Endothelial cell of umbilical vein (primary cell): ENCODE measurements around the gene GTSE1. TPM values are rescaled to one million over a fixed set of nuclear protein-coding genes. Genes with fewer than 3 reads are reported as not detected.

ENCODE experiments used
- BruUV-seq: library from RNA; stranded (reverse); fragments of 400-500 nt; replicated peaks from 2 replicates; lab custom pipeline; 2021; lab: Mats Ljungman, UMichigan
- CTCF ChIA-PET: fragments of 300-600, 350-600 bp; sonication (Branson Sonifier 250); formaldehyde crosslinking; loops from one replicate; lab custom pipeline; 2021; ENCODE audit warnings: antibody characterized with exemption, inconsistent platforms; lab: Charles Lee
- POLR2A ChIA-PET: fragments of 300-600, 350-600 bp; sonication (Branson Sonifier 250); formaldehyde crosslinking; loops from one replicate; lab custom pipeline; 2021; ENCODE audit warnings: antibody characterized with exemption, inconsistent platforms; lab: Charles Lee
- DNase-seq: peaks from one replicate; pipeline ENCODE4 v3.0.0-alpha.2; 2011; ENCODE audit warnings: low read depth, low spot score
- FAIRE-seq: peaks from 2 replicates; lab custom pipeline; 2011; peaks lifted over from hg19 to GRCh38; lab: Jason Lieb, UNC
- H2AFZ ChIP-seq: 2 replicates; pipeline ENCODE4 v1.6.0; 2012; ENCODE audit warnings: low read depth, low read length, control low read depth, inconsistent platforms
- H3K27ac ChIP-seq: 2 replicates; pipeline ENCODE4 v1.5.1; 2011; ENCODE audit warnings: low read depth, mild to moderate bottlenecking, control low read depth, low read length, moderate library complexity; ENCODE audit not compliant: insufficient read depth
- H3K27me3 ChIP-seq, 2 experiments: 2 replicates each; pipeline versions ENCODE4 v1.6.0 to v1.6.1; 2011; ENCODE audit warnings: low read length in 2 of 2, mixed read lengths in 1 of 2; ENCODE audit not compliant: control insufficient read depth in 2 of 2, insufficient read depth in 2 of 2
- H3K36me3 ChIP-seq, 2 experiments: 2 replicates in 1 of 2; 3 replicates in 1 of 2; pipeline ENCODE4 v1.5.1; 2011; ENCODE audit warnings: low read length in 2 of 2, mild to moderate bottlenecking in 1 of 2, moderate library complexity in 1 of 2; ENCODE audit not compliant: control insufficient read depth in 2 of 2, insufficient read depth in 2 of 2; ENCODE audit errors: extremely low read depth in 1 of 2
- H3K4me1 ChIP-seq: 3 replicates; pipeline ENCODE4 v1.5.1; 2011; ENCODE audit warnings: mild to moderate bottlenecking, low read length; ENCODE audit not compliant: control insufficient read depth, insufficient read depth; ENCODE audit errors: extremely low read depth
- H3K4me2 ChIP-seq: 2 replicates; pipeline ENCODE4 v1.6.1; 2011; ENCODE audit warnings: low read length, control low read depth, mixed read lengths; ENCODE audit not compliant: insufficient read depth
- H3K4me3 ChIP-seq, 3 experiments: fragments of 200-600 bp in 1 of 3; sonication (generic), shearing (Covaris generic) in 1 of 3; replicated peaks in 1 of 3; 2 replicates each; pipeline ENCODE4 v1.5.1; 2011 to 2016; ENCODE audit warnings: control low read depth in 3 of 3, low read length in 3 of 3, mild to moderate bottlenecking in 2 of 3, inconsistent platforms in 1 of 3, low read depth in 1 of 3, moderate library complexity in 1 of 3; ENCODE audit not compliant: insufficient read depth in 1 of 3
- H3K79me2 ChIP-seq: 2 replicates; pipeline ENCODE4 v1.6.0; 2012; ENCODE audit warnings: low read length, inconsistent platforms; ENCODE audit not compliant: control insufficient read depth, insufficient read depth
- H3K9ac ChIP-seq: replicated peaks from 2 replicates; pipeline ENCODE3; 2011; ENCODE audit warnings: low read length, control low read depth; ENCODE audit not compliant: insufficient read depth; ENCODE audit errors: extremely low read depth
- H3K9me1 ChIP-seq: replicated peaks from 3 replicates; pipeline ENCODE4 v1.6.0; 2011; ENCODE audit warnings: mild to moderate bottlenecking, low read length; ENCODE audit not compliant: control insufficient read depth, insufficient read depth; ENCODE audit errors: extremely low read depth
- H3K9me3 ChIP-seq: replicated peaks from 2 replicates; pipeline ENCODE4 v1.5.1; 2012; ENCODE audit warnings: low read length, inconsistent platforms; ENCODE audit not compliant: control insufficient read depth, insufficient read depth
- H4K20me1 ChIP-seq: replicated peaks from 2 replicates; pipeline ENCODE3; 2011; ENCODE audit warnings: mild to moderate bottlenecking, low read length; ENCODE audit not compliant: control insufficient read depth, insufficient read depth; ENCODE audit errors: extremely low read depth
- EZH2 ChIP-seq: IDR thresholded peaks from 2 replicates; pipeline ENCODE4 v1.6.1; 2012; ENCODE audit warnings: borderline replicate concordance, low read depth, mild to moderate bottlenecking, moderate library complexity, low read length, inconsistent platforms; ENCODE audit not compliant: severe bottlenecking
- FOS ChIP-seq: IDR thresholded peaks from 2 replicates; pipeline ENCODE4 v1.6.1; 2011; ENCODE audit warnings: mild to moderate bottlenecking, low read length, moderate library complexity, borderline replicate concordance; ENCODE audit not compliant: insufficient read depth
- GATA2 ChIP-seq: IDR thresholded peaks from 2 replicates; pipeline ENCODE4 v1.7.0; 2011; ENCODE audit warnings: low read depth, mild to moderate bottlenecking, moderate library complexity, mixed read lengths, low read length; ENCODE audit not compliant: insufficient read length, insufficient read depth
- JUN ChIP-seq: IDR thresholded peaks from 2 replicates; pipeline ENCODE4 v1.6.1; 2011; ENCODE audit warnings: borderline replicate concordance, low read depth; ENCODE audit not compliant: insufficient read length, insufficient read depth
- MAX ChIP-seq: IDR thresholded peaks from 2 replicates; pipeline ENCODE4 v1.6.1; 2011; ENCODE audit not compliant: insufficient read depth, insufficient read length
- MYC ChIP-seq: IDR thresholded peaks from one replicate; pipeline ENCODE4 v1.6.1; 2011; ENCODE audit warnings: mild to moderate bottlenecking, low read depth, low read length
- POLR2A ChIP-seq: IDR thresholded peaks from 2 replicates; pipeline ENCODE4 v1.6.1; 2012; ENCODE audit warnings: low read depth, mild to moderate bottlenecking, control low read depth, low read length
- POLR2AphosphoS5 ChIP-seq: IDR thresholded peaks from 2 replicates; pipeline ENCODE4 v1.6.1; 2012; ENCODE audit warnings: low read depth, mild to moderate bottlenecking, control low read depth, low read length, moderate library complexity; ENCODE audit not compliant: insufficient read depth
- dilution Hi-C: fragments of 300-500 bp; cut with MboI; formaldehyde crosslinking; loops from one replicate; pipeline ENCODE4 v1.15.0; 2019; ENCODE audit warnings: low sequenced_read_pairs; ENCODE audit not compliant: extremely low pct_ligation_motif_present
- intact Hi-C: fragments of 100-400 bp; cut with micrococcal nuclease; formaldehyde crosslinking; loops from one replicate; pipeline ENCODE4 v1.10.0; 2022
- polyA plus RNA-seq, 4 experiments: library from polyadenylated mRNA; depleted of rRNA in 3 of 4; stranded (reverse) in 3 of 4; unstranded in 1 of 4; fragments of >200 nt; gene quantifications; 2 replicates each; pipeline versions ENCODE4 v1.2.1 to v1.2.3, GENCODE V29; 2011 to 2012; ENCODE audit warnings: missing spikeins in 1 of 4
- total RNA-seq: library from RNA; stranded (reverse); gene quantifications from 2 replicates; pipeline ENCODE4 v1.2.3, GENCODE V29; 2021
- TF ChIP-seq, protein P1 (sequence below), 2 donors: IDR thresholded peaks; 1 replicate in 1 of 2; 2 replicates in 1 of 2; pipeline ENCODE4 v1.5.1; 2011; ENCODE audit warnings: low read length in 2 of 2, mild to moderate bottlenecking in 2 of 2, moderate library complexity in 2 of 2, control low read depth in 1 of 2, inconsistent platforms in 1 of 2, low read depth in 1 of 2; ENCODE audit not compliant: insufficient read depth in 1 of 2; ENCODE audit errors: extremely low read depth in 1 of 2

The GTSE1 gene
- total and polyA plus RNA-seq, 2 donors (not counting 3 experiments of a cell fraction or from before 2014, with no cell fraction given), result 25.9 to 57.2 TPM

DNA sequence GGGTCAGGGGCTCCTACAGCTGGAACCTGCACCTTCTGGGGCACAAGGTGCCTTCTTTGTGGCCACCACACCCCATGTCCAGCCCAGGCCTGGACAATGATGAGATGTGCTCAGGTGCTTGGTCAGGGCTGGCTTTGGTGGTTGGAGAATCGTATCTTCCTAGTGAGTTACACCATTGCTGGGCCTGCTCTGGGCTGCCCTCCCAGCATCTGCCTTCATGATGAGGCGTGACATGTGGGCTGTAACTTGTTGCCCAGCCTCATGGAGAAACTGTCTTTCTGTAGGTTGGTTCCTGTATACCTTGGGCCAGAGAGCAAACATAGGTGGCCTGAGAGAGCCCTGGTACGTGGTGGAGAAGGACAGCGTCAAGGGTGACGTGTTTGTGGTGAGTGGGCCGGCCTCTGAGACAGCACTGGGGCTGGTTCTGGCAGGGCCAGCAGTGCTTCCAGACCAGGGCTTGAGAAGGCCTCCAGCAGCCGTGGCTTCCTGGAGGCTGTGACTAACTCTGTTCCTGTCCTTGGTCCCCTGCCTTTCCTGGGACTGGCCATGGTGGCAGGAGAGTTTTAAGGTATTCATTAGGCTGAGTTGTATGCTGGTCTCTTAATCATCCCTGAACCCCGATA lies 56.9 kb downstream of the GTSE1 start:
- no TSS peak for BruUV-seq
- POLR2A ChIA-PET, result no interaction called here
- no peak overlapping the region for H3K27ac ChIP-seq
- H3K36me3 ChIP-seq, result peaks cover 7 to 44% of the 10 kb centered on the region in 2 experiments
- TF ChIP-seq MYC, result no peak
- TF ChIP-seq POLR2A, result no peak
- no peak for TF ChIP-seq POLR2AphosphoS5
- no peak for TF ChIP-seq GATA2
- no peak for TF ChIP-seq FOS
- no peak for TF ChIP-seq EZH2
- TF ChIP-seq MAX, result no peak
- TF ChIP-seq, protein P1, sequence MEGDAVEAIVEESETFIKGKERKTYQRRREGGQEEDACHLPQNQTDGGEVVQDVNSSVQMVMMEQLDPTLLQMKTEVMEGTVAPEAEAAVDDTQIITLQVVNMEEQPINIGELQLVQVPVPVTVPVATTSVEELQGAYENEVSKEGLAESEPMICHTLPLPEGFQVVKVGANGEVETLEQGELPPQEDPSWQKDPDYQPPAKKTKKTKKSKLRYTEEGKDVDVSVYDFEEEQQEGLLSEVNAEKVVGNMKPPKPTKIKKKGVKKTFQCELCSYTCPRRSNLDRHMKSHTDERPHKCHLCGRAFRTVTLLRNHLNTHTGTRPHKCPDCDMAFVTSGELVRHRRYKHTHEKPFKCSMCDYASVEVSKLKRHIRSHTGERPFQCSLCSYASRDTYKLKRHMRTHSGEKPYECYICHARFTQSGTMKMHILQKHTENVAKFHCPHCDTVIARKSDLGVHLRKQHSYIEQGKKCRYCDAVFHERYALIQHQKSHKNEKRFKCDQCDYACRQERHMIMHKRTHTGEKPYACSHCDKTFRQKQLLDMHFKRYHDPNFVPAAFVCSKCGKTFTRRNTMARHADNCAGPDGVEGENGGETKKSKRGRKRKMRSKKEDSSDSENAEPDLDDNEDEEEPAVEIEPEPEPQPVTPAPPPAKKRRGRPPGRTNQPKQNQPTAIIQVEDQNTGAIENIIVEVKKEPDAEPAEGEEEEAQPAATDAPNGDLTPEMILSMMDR (IDR thresholded peaks at IDR 0.05; ENCODE audit: extremely low read depth in 1 of 2, insufficient read depth in 1 of 2, low read depth in 1 of 2, low read length in 2 of 2), result no peak
- no peak for TF ChIP-seq JUN
- no peak overlapping the region for H3K4me3 ChIP-seq
- no peak for FAIRE-seq
- H4K20me1 ChIP-seq, result no peaks in the 10 kb centered on the region
- no peaks in the 10 kb centered on the region for H3K9me1 ChIP-seq
- H2AFZ ChIP-seq, result no peak overlapping the region
- no peak overlapping the region for H3K9ac ChIP-seq
- intact Hi-C loops (no loop called here), dilution Hi-C loops (no loop called here)
- no peaks in the 10 kb centered on the region for H3K4me1 ChIP-seq
- H3K79me2 ChIP-seq, result no peaks in the 10 kb centered on the region
- no peaks in the 10 kb centered on the region for H3K27me3 ChIP-seq
- DNase-seq, result no peak
- CTCF ChIA-PET, result interaction anchor here (1.2 to 6.0 kb wide), 3 partner anchors 14 to 189 kb away, joined by 4 to 43 read pairs (median 6); no protein-coding TSS in a partner anchor
- no peaks in the 10 kb centered on the region for H3K9me3 ChIP-seq
- H3K4me2 ChIP-seq, result no peak overlapping the region
